Bone marrow (tissue), 2 donors: ENCODE data around the gene ZFYVE16.
"Not testable (repeated sequence)": the region's sequence is repeated elsewhere in the genome, so short reads cannot be mapped to it uniquely, and the experiment has no call there.

ENCODE experiments used
- DNase-seq, 2 donors: peaks; one replicate each; lab custom pipeline; 2025; lab: John Stamatoyannopoulos, UW

ZFYVE16 gene

DNA sequence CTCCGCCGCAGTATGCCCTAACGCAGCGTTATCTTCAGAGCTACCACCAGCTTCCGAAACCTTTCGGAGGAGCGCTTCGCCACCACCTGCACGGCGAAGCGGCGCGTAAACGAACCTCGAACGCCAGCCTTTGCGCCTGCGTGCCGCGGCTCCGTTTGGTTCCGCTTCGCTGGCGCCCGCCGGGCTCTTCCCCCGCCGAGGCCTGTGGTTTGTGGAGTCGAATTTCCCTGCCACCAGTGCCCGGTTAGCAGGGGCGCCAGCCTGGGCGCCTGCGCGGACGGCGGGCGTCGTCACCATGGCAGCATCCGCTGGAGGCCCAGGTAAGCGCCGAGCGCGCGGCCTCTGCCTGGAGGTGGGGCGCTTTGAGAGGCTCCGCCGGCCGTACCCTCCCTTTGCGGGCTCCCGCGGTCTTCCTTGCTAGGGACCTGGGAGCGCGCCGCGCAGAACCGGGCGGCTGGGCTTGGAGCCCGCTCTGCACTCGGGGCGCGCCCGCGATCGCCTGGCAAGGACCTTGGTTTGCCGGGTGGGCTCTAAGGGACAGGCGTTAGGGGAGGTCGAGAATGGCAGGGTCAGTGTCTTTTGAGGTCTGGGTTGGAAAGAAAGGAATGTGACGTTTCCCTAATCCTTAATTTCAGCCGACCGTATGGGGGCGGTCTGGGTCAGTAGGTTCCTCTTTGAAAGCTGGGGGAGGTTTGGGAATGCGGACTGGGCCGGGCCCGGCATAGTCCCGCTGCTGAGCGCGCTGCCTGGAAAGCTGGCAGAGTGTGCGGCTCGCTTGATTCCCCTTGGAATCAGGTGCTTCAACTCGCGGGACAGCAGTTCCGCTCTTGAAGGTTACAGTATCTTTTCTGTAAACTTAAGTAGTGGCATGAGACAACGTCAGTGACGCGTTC lies 80.2 kb downstream of the ZFYVE16 start, which contains the start of gene FAM151B:
FAM151B (plus strand) TSS at position 272 of the 893 bp plus-strand sequence; CDS start at position 296, 24 bp downstream.
- DNase-seq: peak in 1 of 2 donors; percentile 64

DNA sequence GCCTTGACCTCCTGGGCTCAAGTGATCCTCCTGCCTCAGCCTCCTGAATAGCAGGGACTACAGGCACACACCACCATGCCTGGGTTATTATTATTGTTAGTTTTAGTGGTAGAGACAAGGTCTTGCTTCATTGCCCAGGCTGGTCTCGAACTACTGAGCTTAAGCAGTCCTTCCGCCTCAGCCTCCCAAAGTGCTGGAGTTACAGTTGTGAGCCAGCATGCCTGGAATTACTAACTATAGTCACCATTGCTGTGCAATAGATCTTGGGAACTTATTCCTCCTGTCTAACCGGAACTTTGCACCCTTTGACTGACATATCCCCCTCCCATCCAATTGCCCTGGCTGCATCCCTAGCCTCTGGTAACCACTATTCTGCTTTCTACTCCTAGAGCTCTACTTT lies 83.4 kb downstream of the ZFYVE16 start:
- no peak for DNase-seq

DNA sequence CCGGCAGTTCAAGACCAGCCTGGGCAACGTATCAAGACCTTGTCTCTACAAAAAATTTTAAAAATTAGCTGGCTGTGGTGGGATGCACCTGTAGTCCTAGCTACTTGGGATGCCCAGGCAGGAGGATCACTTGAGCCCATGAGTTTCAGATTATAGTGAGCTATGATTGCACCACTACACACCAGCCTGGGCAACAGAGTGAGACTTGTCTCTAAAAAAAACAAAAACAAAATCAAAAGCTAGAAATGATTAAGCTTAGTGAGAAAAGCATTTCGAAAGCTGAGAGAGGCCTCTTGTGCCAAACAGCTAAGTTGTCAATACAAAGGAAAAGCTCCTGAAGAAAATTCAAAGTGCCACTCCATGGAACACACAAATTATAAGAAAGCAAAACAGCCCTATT lies 84.9 kb downstream of the ZFYVE16 start:
- no peak for DNase-seq

DNA sequence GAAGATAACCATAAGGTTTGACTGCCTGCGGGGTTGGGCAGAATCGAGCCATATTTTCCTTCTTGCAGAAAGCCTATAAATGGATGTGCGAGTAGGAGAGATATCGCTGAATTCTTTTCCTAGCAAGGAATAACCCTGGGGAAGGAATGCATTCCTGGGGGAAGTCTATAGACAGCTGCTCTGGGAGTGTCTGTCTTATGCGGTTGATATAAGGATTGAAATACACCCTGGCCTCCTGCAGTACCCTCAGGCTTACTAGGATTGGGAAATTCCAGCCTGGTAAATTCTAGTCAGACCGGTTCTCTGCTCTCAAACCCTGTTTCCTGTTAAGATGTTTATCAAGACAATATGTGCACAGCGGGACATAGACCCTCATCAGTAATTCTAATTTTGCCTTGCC lies 85.6 kb downstream of the ZFYVE16 start:
- DNase-seq: not testable (repeated sequence)

DNA sequence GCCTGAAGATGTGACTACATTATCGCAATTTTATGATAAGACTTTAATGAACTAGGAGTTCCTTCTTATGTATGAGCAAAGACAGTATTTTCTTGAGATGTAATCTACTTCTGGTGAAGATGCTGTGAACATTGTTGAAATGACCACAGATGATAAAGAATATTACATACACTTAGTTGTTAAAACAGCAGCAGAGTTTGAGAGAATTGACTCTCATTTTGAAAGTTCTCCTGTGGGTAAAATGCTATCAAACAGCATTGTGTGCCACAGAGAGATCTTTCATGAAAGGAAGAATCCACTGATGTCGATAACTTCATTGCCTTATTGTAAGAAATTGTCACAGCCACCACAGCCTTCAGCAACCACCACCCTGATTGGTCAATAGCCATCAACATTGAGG lies 88.0 kb downstream of the ZFYVE16 start:
- no peak for DNase-seq

DNA sequence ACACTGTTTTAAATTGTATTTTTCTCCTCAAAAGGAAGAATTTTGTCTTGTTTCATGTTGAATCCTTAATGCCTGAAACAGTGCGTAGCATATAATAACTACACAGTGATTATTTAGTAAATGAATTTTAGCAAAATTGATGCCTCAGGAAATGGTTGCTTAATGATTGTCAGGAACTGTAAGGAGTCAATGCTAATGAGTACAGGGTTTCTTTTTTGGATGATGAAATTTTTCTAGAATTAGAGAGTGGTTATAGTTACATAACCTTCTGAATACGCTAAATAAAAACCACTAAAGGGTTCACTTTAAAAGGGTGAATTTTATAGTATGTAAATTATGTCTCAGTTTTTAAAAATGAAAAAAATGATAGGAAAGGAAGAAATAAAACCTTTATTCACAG lies 94.9 kb downstream of the ZFYVE16 start:
- no peak for DNase-seq

DNA sequence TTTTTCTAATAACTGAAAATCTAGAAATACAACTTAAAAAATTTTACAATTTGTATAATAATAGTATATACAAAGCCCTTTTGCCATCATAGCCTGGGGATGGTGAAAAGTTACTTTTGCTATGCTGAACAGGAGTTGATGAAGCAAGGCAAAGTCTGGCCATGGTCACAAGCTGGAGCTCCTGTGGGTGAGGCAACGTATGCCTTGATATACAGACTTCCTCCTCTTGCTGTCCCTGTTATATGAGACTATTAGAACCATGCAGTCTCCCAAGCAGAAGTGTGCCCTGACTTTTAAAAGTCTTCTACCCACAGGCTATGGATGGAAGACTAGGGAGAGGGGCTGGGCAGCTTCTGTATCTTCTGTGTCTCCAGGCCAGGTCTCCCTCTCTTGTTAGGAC lies 95.8 kb downstream of the ZFYVE16 start:
- no peak for DNase-seq

DNA sequence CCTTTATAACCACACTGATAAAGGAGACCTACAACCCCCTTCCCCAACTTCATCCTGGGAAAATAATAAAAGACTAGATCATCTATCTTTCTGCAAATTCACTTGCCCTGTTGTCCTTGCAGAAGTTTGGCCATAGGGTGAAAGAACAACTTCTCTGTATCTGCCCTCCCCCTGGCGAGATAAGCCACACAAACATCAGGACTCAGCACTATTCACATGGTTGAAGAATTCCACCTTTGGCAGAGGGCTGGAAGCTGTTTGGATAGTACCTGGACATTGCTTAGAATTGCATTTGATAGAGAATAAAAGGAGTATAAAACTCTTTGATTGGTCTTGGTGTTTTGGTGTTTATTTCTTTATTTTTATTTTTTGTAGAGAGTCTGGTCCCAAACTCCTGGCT lies 97.0 kb downstream of the ZFYVE16 start:
- DNase-seq: no peak

DNA sequence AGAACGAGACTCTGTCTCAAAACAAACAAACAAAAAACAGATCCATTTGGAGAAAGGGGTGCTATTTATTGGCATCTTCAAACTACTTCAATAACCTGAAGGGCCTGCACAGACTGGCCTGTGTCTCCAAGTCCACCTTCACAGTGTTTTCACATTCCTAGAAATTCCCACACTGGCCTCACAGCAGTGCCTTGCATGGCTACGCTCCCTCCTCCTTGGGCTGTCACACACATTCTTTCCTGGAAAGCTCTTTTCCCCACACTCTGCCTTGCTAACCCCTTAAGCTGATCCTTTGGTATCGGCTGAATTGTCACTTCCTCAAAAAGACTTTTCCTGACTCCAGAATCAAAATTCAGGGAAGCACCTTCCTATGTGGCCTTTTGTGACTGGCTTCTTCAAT lies 99.8 kb downstream of the ZFYVE16 start:
- DNase-seq: no peak

DNA sequence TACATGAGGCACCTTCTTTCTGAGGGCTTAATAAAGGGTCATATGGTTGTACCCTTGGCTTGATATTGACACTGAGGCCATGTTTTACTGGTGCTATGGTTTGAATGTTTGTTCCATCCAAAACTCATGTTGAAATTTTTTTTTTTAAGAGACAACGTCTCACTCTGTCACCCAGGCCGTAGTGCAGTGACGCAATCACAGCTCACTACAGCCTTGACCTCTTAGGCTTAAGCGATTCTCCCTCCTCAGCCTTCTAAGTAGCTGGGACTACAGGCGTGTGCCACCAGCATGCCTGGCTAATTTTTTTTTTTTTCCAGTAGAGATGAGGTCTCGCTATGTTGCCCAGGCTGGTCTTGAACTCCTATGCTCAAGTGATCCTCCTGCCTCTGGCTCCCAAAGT lies 101.0 kb downstream of the ZFYVE16 start:
- no peak for DNase-seq

DNA sequence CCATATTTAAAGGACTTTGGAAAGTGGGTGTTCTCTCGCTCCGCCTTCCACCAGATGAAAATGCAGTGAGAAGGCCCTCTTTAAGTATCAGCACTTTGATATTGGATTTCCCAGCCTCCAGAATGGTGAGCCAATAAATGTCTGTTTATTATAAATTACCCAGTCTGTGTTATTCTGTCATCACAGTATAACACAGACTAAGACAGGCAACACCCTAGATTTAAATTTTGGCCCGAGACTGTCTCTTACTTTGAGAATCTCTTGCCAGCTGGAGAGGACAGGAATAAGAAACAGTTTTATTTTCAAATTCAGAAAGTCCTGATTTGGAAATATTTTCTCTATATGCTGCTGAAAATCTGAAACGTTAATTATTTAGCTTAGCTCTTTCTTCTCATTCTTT lies 101.5 kb downstream of the ZFYVE16 start:
- DNase-seq: no peak

DNA sequence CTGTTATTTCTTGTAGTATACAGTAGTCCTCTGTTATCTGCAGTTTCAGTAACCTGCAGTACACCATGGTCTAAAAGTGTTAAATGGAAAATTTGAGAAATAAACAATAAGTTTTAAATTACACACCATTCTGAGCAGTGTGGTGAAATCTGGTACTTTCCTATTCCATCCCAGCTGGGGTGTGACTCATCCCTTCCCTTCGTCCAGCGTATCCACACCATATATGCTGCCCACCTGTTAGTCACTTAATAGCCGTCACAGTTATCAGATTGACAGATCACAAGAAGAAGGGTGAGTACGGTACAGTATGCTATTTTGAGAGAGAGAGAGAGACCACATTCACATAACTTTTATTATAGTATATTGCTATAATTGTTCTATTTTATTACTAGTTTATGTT lies 109.0 kb downstream of the ZFYVE16 start:
- no peak for DNase-seq
